ENCODE data around the gene ZPBP2.
A peak's percentile ranks its signal among the peaks of the same experiment; 100 is the strongest.
"Not testable (repeated sequence)": the region's sequence is repeated elsewhere in the genome, so short reads cannot be mapped to it uniquely, and the experiment has no call there.

Gene ZPBP2, protein sequence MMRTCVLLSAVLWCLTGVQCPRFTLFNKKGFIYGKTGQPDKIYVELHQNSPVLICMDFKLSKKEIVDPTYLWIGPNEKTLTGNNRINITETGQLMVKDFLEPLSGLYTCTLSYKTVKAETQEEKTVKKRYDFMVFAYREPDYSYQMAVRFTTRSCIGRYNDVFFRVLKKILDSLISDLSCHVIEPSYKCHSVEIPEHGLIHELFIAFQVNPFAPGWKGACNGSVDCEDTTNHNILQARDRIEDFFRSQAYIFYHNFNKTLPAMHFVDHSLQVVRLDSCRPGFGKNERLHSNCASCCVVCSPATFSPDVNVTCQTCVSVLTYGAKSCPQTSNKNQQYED

DNA sequence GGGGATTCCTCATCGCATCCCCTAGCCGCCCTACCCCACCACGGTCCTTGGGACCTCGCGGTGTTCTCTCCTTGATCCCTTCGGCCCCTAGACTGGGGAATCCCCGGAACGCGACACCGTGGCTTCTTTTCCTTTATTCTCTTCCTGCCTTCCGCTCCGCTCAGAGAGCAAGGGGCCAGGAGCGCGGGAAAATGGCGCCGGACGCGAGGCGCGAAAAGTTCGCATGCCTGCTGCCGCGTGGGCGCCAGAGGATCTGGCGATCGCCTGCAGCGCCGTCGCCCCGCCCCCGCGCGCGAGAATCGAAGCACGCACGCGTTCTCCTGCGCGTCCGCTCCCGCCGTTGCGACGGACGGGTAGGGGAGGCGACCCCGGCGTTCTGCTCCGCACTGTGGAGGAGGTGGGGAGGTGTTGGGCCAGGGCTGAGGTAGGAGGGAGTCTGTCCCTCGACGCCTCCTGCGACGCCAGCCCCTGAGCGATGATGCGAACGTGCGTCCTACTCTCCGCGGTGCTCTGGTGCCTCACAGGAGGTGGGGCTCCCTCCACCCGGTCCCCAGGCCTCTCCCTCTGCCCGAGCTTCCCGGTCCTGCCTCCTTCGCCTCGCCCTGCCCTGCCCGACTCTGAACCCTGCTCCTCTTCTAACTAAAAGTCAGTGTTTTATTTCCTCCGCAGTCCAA is at the start of gene ZPBP2:
ZPBP2 (plus strand) TSS at position 323 of the 674 bp plus-strand sequence; CDS start at position 476, 153 bp downstream.
- no peak for DNase-seq

DNA sequence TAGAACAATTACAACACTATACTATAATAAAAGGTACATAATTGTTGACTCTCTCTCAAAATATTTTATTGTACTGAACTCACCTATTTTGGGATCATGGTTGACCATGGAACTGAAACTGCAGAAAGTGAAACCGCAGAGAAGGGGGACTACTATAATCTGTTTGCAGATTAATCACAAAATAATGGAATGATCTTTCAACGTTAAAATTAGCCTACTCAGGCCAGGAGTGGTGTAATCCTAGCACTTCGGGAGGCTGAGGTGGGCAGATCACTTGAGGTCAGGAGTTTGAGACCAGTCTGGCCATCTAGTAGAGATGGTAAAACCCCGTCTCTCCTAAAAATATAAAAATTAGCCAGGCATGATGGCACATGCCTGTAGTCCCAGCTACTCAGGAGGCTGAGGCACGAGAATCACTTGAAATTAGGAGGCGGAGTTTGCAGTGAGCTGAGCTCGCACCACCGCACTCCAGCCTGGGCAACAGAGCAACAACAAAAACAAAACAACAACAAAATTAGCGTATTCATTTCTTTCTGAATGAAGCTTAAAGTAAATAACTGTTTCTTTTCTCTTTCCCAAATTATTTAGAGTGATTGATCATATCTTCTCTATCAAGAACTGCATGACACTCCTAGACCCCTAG is 49.5 kb upstream of the ZPBP2 start:
- DNase-seq, result peak; percentile 52

DNA sequence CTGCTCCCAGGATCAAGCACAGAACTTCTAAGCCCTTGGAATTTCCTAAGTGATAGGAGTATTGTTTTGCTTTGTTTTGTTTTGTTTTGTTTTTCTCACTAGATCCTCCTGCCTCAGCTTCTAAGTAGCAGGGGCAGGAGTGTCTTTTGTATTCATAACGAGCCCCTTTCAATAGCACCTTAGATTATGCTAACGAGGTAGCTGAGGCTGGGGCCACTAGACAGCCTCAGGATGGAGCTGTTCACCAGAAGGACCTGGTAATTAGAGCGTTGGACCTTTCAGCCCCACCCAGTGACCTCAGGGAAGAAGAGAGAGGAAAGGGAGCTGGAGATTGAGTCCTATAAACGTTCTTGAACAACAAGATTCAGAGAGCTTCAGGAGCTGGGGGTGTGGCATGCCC is 47.5 kb upstream of the ZPBP2 start:
- no peak for DNase-seq

DNA sequence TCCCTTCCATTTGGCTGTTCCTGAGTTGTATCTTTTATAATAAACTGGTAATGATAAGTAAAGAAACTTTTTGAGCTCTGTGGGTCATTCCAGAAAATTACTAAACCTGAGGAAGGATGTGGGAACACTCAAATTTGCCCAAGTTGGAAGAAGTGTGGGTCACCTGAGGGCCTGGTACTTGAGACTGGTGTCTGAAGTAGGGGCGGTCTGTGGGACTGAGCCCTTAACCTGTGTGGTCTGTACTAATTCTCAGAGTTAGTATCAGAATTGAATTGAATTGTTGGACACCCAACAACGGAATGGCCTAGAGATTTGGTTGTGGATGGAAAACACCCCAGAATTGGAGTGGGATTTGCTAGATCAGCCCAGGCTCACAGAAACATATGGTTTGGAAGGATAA is 47.0 kb upstream of the ZPBP2 start:
- DNase-seq, result no peak

DNA sequence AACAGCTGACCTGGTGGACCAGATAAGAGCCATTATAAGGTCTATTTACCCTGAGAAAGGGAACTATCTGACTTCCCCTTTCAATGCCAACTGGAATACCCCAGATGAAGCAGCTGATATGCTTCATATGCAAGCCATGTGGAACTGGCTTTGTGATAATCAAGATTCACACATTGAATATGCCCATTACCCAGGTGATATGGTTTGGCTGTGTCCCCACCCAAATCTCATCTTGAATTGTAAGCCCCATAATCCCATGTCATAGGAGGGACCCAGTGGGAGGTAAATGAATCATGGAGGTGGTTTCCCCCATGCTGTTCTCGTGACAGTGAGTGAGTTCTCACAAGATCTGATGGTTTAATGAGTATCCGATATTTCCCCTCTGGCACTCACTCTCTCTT is 46.0 kb upstream of the ZPBP2 start:
- peak; percentile 37 for DNase-seq

DNA sequence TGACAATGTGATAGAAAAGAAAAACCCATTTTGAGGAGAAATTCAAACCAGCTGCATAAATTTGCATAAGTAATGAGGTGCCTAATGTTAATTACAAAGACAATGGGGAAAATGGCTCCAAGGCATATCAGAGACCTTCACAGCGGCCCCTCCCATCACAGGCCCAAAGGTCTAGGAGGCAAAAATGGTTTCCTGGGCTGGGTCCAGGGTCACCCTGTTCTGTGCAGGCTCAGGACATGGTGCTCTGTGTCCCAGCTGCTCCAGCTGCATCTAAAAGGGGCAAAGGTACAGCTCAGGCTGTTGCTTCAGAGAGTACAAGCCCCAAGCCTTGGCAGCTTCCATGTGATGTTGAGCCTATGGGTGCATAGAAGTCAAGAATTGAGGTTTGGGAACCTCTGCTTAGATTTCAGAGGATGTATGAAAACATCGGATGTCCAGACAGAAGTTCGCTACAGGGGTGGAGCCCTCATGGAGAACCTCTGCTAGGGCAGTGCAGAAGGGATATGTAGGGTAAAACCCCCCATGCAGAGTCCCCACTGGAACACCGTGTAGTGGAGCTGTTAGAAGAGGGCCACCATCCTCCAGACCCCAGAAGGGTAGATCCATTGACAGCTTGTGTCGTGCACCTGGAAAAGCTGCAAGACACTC is 44.5 kb upstream of the ZPBP2 start:
- no peak for DNase-seq

GRCh38 chr17:39826334-39826733 is 41.7 kb upstream of the ZPBP2 start:
- no peak for DNase-seq

- no peak for DNase-seq
Measured at GRCh38 chr17:39828443-39828842, 39.6 kb upstream of the ZPBP2 start.

DNA sequence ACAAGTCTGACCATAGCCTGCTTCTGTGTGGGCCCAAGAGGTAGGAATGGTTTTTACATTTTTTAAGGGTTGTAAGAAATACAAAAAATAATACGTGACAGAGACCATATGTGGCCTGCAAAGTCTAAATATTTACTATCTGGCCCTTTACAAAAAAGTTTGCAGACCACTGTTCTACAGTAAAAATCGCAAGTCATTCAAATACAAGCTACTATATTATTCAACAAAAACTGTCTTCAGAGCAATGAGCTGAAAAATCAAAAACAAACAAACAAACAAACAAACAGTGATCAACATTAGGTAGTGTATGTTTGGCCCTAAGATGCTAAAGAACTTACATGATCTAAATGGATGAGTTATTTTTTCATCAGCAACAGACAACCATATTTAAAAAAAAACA is 36.4 kb upstream of the ZPBP2 start:
- DNase-seq, result no peak

- no peak for DNase-seq
Measured at GRCh38 chr17:39834017-39834416, 34.0 kb upstream of the ZPBP2 start.

- DNase-seq, result no peak
Measured at GRCh38 chr17:39835038-39835786, 32.8 kb upstream of the ZPBP2 start.

- no peak for DNase-seq
Measured at GRCh38 chr17:39836117-39836516, 31.9 kb upstream of the ZPBP2 start.

GRCh38 chr17:39838057-39838456 is 29.9 kb upstream of the ZPBP2 start:
- DNase-seq, result no peak

GRCh38 chr17:39838784-39839183 is 29.2 kb upstream of the ZPBP2 start:
- DNase-seq, result no peak

DNA sequence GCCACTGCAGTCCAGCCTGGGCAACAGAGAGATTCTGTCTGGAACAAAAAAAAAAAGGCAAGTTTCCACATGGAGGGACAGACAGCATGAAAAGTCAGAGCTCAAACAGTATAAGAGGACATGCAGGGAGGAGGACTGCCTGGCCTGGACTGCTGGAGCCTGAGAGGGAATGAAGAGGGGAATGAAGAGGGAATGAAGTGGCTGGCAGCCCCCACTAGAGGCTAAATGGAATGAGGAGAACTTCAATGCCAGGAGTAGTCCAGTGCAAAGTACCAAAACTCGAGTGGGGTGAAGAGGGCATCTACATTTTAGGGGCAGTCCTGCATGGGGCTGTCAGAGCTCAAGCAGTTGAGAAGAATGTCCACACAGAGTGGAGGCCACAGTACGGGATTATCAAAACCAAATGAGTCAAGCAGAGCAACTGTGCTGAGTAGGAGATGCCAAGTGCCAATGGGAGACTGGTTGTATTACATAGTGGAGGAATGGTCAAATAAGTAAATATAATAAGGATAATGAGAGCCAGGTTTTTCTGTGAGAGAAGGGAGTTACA is 26.8 kb upstream of the ZPBP2 start:
- no peak for DNase-seq

GRCh38 chr17:39845052-39845846 is 22.8 kb upstream of the ZPBP2 start:
- peak; percentile 48 for DNase-seq

GRCh38 chr17:39846205-39846604 is 21.8 kb upstream of the ZPBP2 start:
- DNase-seq, result no peak

DNA sequence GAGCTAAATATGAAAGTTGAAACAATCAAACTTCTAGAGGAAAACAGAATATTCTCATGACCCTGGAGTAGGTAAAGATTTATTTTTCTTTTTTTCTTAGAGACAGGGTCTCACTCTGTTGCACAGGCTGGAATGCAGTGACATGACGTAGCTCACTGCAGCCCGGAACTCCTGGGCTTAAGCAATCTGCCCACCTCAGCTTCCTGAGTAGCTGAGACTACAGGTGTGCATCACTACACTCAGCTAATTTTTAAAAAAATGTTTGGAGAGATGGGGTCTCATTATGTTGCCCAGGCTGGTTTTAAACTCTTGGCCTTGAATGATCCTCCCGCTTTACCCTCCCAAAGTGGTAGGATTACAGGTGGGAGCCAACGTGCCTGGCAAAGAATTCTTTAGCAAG is 19.4 kb upstream of the ZPBP2 start:
- DNase-seq, result no peak

GRCh38 chr17:39850186-39850585 is 17.8 kb upstream of the ZPBP2 start:
- DNase-seq, result not testable (repeated sequence)

DNA sequence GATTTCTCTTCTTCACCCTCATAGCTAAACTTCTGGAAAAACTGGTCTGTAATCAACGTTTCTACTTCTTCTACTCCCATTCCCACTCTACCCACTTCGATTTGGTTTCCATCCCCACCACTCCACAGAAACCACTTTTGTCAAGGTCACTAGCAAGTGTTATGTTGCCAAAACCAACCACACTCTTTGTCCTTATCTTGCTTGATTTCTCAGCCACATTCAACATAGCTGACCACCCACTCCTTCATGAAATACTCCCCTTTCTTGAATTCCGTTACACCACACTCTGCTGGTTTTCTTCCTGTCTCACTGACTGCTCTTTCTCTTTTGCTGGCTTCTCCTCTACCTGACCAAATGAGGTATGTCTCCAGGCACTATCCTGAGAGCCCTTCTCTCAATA is 15.8 kb upstream of the ZPBP2 start:
- no peak for DNase-seq

- DNase-seq, result no peak
Measured at GRCh38 chr17:39854909-39855308, 13.1 kb upstream of the ZPBP2 start.
